IMR-90 (cell line): ENCODE results near the gene MRPS22.

ENCODE experiments used
- FOS ChIP-seq: fragments of 150-350 bp; IDR thresholded peaks from 2 replicates; pipeline ENCODE4 v1.6.1; 2016; ENCODE audit warnings: low read depth, low read length
- POLR2A ChIP-seq: IDR thresholded peaks from 2 replicates; pipeline ENCODE4 v1.6.1; 2012; ENCODE audit warnings: mild to moderate bottlenecking, low read depth, low read length

DNA sequence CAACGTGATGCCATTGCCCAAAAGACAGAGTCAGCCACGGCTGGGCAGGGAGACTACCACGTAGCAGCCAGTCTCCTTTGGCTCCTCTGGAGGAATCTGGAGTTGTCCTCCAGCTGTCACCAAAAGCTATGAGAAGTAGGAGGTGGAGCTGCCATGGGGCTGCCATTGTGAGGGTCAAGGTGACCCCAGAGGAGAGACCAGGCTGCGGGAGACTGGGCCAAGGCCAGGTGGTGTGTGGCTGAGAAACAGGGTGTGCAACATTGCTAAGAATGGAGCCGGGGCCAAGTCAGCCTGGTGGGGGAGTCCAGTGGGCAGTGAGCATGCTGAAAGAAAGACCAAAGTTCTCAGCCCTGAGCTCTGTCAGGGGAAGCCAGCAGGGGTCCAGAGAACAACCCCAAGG lies 29.9 kb upstream of the MRPS22 start:
- no peak for TF ChIP-seq POLR2A
- no peak for TF ChIP-seq FOS
